SK-N-SH (cell line): ENCODE measurements around the gene ARL14EPL. TPM values are rescaled to one million over a fixed set of nuclear protein-coding genes. Genes with fewer than 3 reads are reported as not detected.

Experiments
- CTCF ChIA-PET: fragments of 300-600, 350-600 bp; formaldehyde crosslinking; extraction: SDS; loops from one replicate; lab custom pipeline; 2021; lab: Yijun Ruan, JAX
- POLR2A ChIA-PET: fragments of 350-600 bp; sonication (Branson Sonifier 250); formaldehyde crosslinking; extraction: SDS; loops from one replicate; lab custom pipeline; 2020; ENCODE audit warnings: antibody characterized with exemption, inconsistent platforms; lab: Yijun Ruan, JAX
- DNase-seq: peaks from one replicate; pipeline ENCODE4 v3.0.0; 2012
- H2AFZ ChIP-seq: fragments of 200-600 bp; sonication (generic); 2 replicates; pipeline ENCODE4 v1.8.1; 2016; ENCODE audit warnings: antibody characterized with exemption, mild to moderate bottlenecking, low read depth
- H3F3A ChIP-seq: fragments of 200-600 bp; sonication (generic); replicated peaks from 2 replicates; pipeline ENCODE3; 2016; ENCODE audit warnings: antibody characterized with exemption, mild to moderate bottlenecking; ENCODE audit not compliant: insufficient read depth
- H3K27ac ChIP-seq, 2 experiments: fragments of 200-500 bp in 1 of 2; fragments of 200-600 bp in 1 of 2; sonication (Bioruptor generic) in 1 of 2; sonication (generic), shearing (Covaris generic) in 1 of 2; 2 replicates each; pipeline versions ENCODE4 v1.5.1 to v1.6.1; 2014 to 2016; ENCODE audit warnings: low read depth in 2 of 2, inconsistent platforms in 1 of 2, low read length in 1 of 2, mild to moderate bottlenecking in 1 of 2, mixed read lengths in 1 of 2
- H3K27me3 ChIP-seq: fragments of 200-600 bp; sonication (generic), shearing (Covaris generic); 2 replicates; pipeline ENCODE4 v1.6.1; 2016; ENCODE audit warnings: mixed run types; ENCODE audit not compliant: insufficient read depth
- H3K36me3 ChIP-seq, 2 experiments: fragments of 200-500 bp in 1 of 2; fragments of 200-600 bp in 1 of 2; sonication (Bioruptor generic) in 1 of 2; sonication (generic) in 1 of 2; replicated peaks in 1 of 2; 2 replicates each; pipeline versions ENCODE3 to v1.5.1; 2014 to 2016; ENCODE audit warnings: low read length in 1 of 2, mild to moderate bottlenecking in 1 of 2; ENCODE audit not compliant: insufficient read depth in 2 of 2, control insufficient read depth in 1 of 2
- H3K4me1 ChIP-seq, 2 experiments: fragments of 200-500 bp in 1 of 2; fragments of 200-600 bp in 1 of 2; sonication (Bioruptor generic) in 1 of 2; sonication (generic), shearing (Covaris generic) in 1 of 2; 2 replicates each; pipeline versions ENCODE4 v1.5.1 to v1.6.1; 2014 to 2016; ENCODE audit warnings: low read depth in 1 of 2, low read length in 1 of 2, mixed run types in 1 of 2; ENCODE audit not compliant: insufficient read depth in 2 of 2, control insufficient read depth in 1 of 2
- H3K4me2 ChIP-seq: fragments of 200-600 bp; sonication (generic), shearing (Covaris generic); 2 replicates; pipeline ENCODE4 v1.6.1; 2017; ENCODE audit warnings: mixed run types
- H3K4me3 ChIP-seq, 2 experiments: fragments of 200-500 bp in 1 of 2; fragments of 200-600 bp in 1 of 2; sonication (Bioruptor generic) in 1 of 2; sonication (generic), shearing (Covaris generic) in 1 of 2; 2 replicates each; pipeline versions ENCODE4 v1.5.1 to v1.8.1; 2014 to 2016; ENCODE audit warnings: low read depth in 2 of 2, inconsistent platforms in 1 of 2, low read length in 1 of 2, mild to moderate bottlenecking in 1 of 2, mixed read lengths in 1 of 2, moderate library complexity in 1 of 2
- H3K79me2 ChIP-seq: fragments of 200-600 bp; sonication (generic); 2 replicates; pipeline ENCODE4 v1.8.1; 2017; ENCODE audit warnings: mild to moderate bottlenecking; ENCODE audit not compliant: insufficient read depth
- H3K9ac ChIP-seq: fragments of 200-600 bp; sonication (generic); 2 replicates; pipeline ENCODE4 v1.6.1; 2017; ENCODE audit warnings: mixed run types
- H3K9me2 ChIP-seq: fragments of 200-600 bp; sonication (generic); 2 replicates; pipeline ENCODE4 v1.6.1; 2017; ENCODE audit warnings: mixed run types
- H3K9me3 ChIP-seq: fragments of 200-600 bp; sonication (generic); 2 replicates; pipeline ENCODE4 v1.6.1; 2017; ENCODE audit warnings: mixed run types, mild to moderate bottlenecking, moderate library complexity
- H4K20me1 ChIP-seq: fragments of 200-600 bp; sonication (generic); 2 replicates; pipeline ENCODE4 v1.6.1; 2017; ENCODE audit warnings: mild to moderate bottlenecking, mixed run types; ENCODE audit not compliant: insufficient read depth
- CHD2 ChIP-seq: fragments of 150-350 bp; IDR thresholded peaks from 2 replicates; pipeline ENCODE4 v1.6.1; 2018; ENCODE audit warnings: low read length; ENCODE audit not compliant: partially characterized antibody
- CTCF ChIP-seq: fragments of 200-600 bp; sonication (generic); IDR thresholded peaks from 2 replicates; pipeline ENCODE4 v1.6.1; 2017; ENCODE audit warnings: antibody characterized with exemption, mild to moderate bottlenecking, moderate library complexity
- ELF1 ChIP-seq: IDR thresholded peaks from 2 replicates; pipeline ENCODE4 v1.4.0; 2012
- EP300 ChIP-seq, 2 experiments: IDR thresholded peaks; 2 replicates each; pipeline versions ENCODE4 v1.4.0 to v1.6.1; 2012; ENCODE audit warnings: borderline replicate concordance in 1 of 2, low read depth in 1 of 2, low read length in 1 of 2
- FOSL2 ChIP-seq: IDR thresholded peaks from 2 replicates; pipeline ENCODE4 v1.4.0; 2012; ENCODE audit warnings: low read depth, mild to moderate bottlenecking, moderate library complexity, borderline replicate concordance
- GABPA ChIP-seq: IDR thresholded peaks from 2 replicates; pipeline ENCODE4 v1.4.0; 2012; ENCODE audit warnings: low read depth, mild to moderate bottlenecking
- JUND ChIP-seq: IDR thresholded peaks from 2 replicates; pipeline ENCODE4 v1.4.0; 2012
- MEF2A ChIP-seq: IDR thresholded peaks from 2 replicates; pipeline ENCODE4 v1.4.0; 2012; ENCODE audit warnings: low read depth, borderline replicate concordance
- MXI1 ChIP-seq: IDR thresholded peaks from 2 replicates; pipeline ENCODE4 v1.6.1; 2012; ENCODE audit warnings: mild to moderate bottlenecking, low read depth, low read length, improper control_type of control experiment
- NFIC ChIP-seq: IDR thresholded peaks from 2 replicates; pipeline ENCODE4 v1.4.0; 2012; ENCODE audit warnings: borderline replicate concordance
- NRF1 ChIP-seq: IDR thresholded peaks from 2 replicates; pipeline ENCODE4 v1.6.1; 2012; ENCODE audit warnings: low read depth, mild to moderate bottlenecking, low read length
- POLR2AphosphoS5 ChIP-seq: IDR thresholded peaks from 2 replicates; pipeline ENCODE4 v1.6.1; 2012; ENCODE audit warnings: low read depth, low read length
- RAD21 ChIP-seq: IDR thresholded peaks from 2 replicates; pipeline ENCODE4 v1.6.1; 2012; ENCODE audit warnings: mild to moderate bottlenecking, low read length
- RCOR1 ChIP-seq: fragments of 150-350 bp; IDR thresholded peaks from 2 replicates; pipeline ENCODE4 v1.6.1; 2017; ENCODE audit warnings: antibody characterized with exemption, low read length
- RFX5 ChIP-seq: IDR thresholded peaks from 2 replicates; pipeline ENCODE4 v1.6.1; 2012; ENCODE audit warnings: mild to moderate bottlenecking, improper control_type of control experiment, low read length
- RXRA ChIP-seq: IDR thresholded peaks from 2 replicates; pipeline ENCODE4 v1.4.0; 2012; ENCODE audit warnings: low read depth, mild to moderate bottlenecking, borderline replicate concordance
- SIN3A ChIP-seq: IDR thresholded peaks from 2 replicates; pipeline ENCODE4 v1.6.1; 2012; ENCODE audit warnings: low read depth, mild to moderate bottlenecking, low read length, moderate library complexity, borderline replicate concordance
- SMC3 ChIP-seq: IDR thresholded peaks from 2 replicates; pipeline ENCODE4 v1.6.1; 2012; ENCODE audit warnings: low read depth, low read length, improper control_type of control experiment
- TAF1 ChIP-seq: IDR thresholded peaks from 2 replicates; pipeline ENCODE4 v1.6.1; 2012; ENCODE audit warnings: low read depth, mild to moderate bottlenecking, low read length, moderate library complexity, borderline replicate concordance
- TEAD4 ChIP-seq: IDR thresholded peaks from 2 replicates; pipeline ENCODE4 v1.4.0; 2012; ENCODE audit warnings: mild to moderate bottlenecking, borderline replicate concordance; ENCODE audit not compliant: insufficient read depth
- USF1 ChIP-seq: IDR thresholded peaks from 2 replicates; pipeline ENCODE4 v1.4.0; 2012; ENCODE audit warnings: low read depth, borderline replicate concordance
- YY1 ChIP-seq: IDR thresholded peaks from 2 replicates; pipeline ENCODE4 v1.4.0; 2012; ENCODE audit warnings: low read depth, mild to moderate bottlenecking
- ZBTB33 ChIP-seq: IDR thresholded peaks from 2 replicates; pipeline ENCODE4 v1.4.0; 2012; ENCODE audit warnings: low read depth, borderline replicate concordance
- WGBS: methylation state at CpG from one replicate; pipeline ENCODE4 v1.1.6; 2017; ENCODE audit warnings: low lambda C conversion rate; 5-methylcytosine and 5-hydroxymethylcytosine counted together
- polyA plus RNA-seq, 3 experiments: library from polyadenylated mRNA; depleted of rRNA; stranded (reverse); fragments of >200 nt; gene quantifications; 2 replicates each; pipeline ENCODE4 v1.2.3, GENCODE V29; 2012
- TF ChIP-seq, protein P1 (sequence below): fragments of 150-350 bp; IDR thresholded peaks from 2 replicates; pipeline ENCODE4 v1.6.1; 2017; ENCODE audit warnings: antibody characterized with exemption, low read length, low read depth, borderline replicate concordance
- TF ChIP-seq, protein P2 (sequence below): IDR thresholded peaks from 2 replicates; pipeline ENCODE4 v1.4.0; 2012; ENCODE audit warnings: low read depth
- TF ChIP-seq, protein P3 (sequence below): IDR thresholded peaks from 2 replicates; pipeline ENCODE4; 2012

Gene ARL14EPL
- polyA plus RNA-seq, 1 of the 3 experiments (the other 2 are of a cell fraction) = not detected

- ChIA-PET POLR2A (interaction anchor here (0.8 kb wide), 1 partner anchor 407 kb away, joined by 3 read pairs; no protein-coding TSS in a partner anchor), CTCF (interaction anchor here (1.1 to 1.5 kb wide), 3 partner anchors 11 to 242 kb away, joined by 3 to 4 read pairs (median 3); no protein-coding TSS in a partner anchor)
- Histone ChIP-seq H3K9ac (peak within 1 kb of the TSS; percentile 86), H3K79me2 (peaks cover 41% of the 10 kb centered on the region), H3K36me3 (peaks cover 0 to 14% of the 10 kb centered on the region in 2 experiments), H3F3A (no peaks in the 10 kb centered on the region), H3K4me2 (peak within 1 kb of the TSS; percentile 81), H3K4me3 (peak within 1 kb of the TSS; percentile 69 to 84), H3K27ac (peak within 1 kb of the TSS; percentile 64 to 88), H3K9me2 (no peaks in the 10 kb centered on the region), H4K20me1 (no peaks in the 10 kb centered on the region), H3K4me1 (peaks cover 0 to 12% of the 10 kb centered on the region in 2 experiments; a peak in 2 of 4 replicates), H3K27me3 (no peaks in the 10 kb centered on the region), H2AFZ (peak within 1 kb of the TSS; percentile 99), H3K9me3 (no peaks in the 10 kb centered on the region)
- WGBS = under 1% methylated on average over 19 of the region's 65 CpGs
- DNase-seq = peak; percentile 86
- TF ChIP-seq, protein P1, sequence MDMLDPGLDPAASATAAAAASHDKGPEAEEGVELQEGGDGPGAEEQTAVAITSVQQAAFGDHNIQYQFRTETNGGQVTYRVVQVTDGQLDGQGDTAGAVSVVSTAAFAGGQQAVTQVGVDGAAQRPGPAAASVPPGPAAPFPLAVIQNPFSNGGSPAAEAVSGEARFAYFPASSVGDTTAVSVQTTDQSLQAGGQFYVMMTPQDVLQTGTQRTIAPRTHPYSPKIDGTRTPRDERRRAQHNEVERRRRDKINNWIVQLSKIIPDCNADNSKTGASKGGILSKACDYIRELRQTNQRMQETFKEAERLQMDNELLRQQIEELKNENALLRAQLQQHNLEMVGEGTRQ = peak; percentile 21; the same call in 1 of the 2 replicates
- TF ChIP-seq CTCF (no peak), RFX5 (no peak), MEF2A (no peak), CHD2 (peak; percentile 49), TAF1 (peak; percentile 56; the same call in 1 of the 2 replicates), NFIC (no peak), SMC3 (no peak), JUND (no peak), YY1 (peak; percentile 92), ZBTB33 (no peak), RCOR1 (no peak), USF1 (peak; percentile 89), EP300 (IDR thresholded peaks at IDR 0.05; ENCODE audit: borderline replicate concordance in 1 of 2, low read depth in 1 of 2, low read length in 1 of 2) (no peak), FOSL2 (no peak), SIN3A (peak; percentile 79; the same call in 1 of the 2 replicates), TEAD4 (no peak), MXI1 (peak; percentile 90), POLR2AphosphoS5 (peak; percentile 86), RAD21 (no peak), NRF1 (no peak), RXRA (no peak), GABPA (peak; percentile 81), ELF1 (peak; percentile 70)
- TF ChIP-seq, protein P2, sequence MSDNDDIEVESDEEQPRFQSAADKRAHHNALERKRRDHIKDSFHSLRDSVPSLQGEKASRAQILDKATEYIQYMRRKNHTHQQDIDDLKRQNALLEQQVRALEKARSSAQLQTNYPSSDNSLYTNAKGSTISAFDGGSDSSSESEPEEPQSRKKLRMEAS = peak; percentile 98
- TF ChIP-seq, protein P3, sequence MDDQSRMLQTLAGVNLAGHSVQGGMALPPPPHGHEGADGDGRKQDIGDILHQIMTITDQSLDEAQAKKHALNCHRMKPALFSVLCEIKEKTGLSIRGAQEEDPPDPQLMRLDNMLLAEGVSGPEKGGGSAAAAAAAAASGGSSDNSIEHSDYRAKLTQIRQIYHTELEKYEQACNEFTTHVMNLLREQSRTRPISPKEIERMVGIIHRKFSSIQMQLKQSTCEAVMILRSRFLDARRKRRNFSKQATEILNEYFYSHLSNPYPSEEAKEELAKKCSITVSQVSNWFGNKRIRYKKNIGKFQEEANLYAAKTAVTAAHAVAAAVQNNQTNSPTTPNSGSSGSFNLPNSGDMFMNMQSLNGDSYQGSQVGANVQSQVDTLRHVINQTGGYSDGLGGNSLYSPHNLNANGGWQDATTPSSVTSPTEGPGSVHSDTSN = no peak
These were observed 52.8 kb downstream of the ARL14EPL start, which contains the start of gene COMMD10 for GRCh38 chr5:116084871-116085715. TSS of gene COMMD10 (plus strand) at chr5:116085025.
